Astrocyte of the spinal cord (primary cell): Measurements from ENCODE around the gene TMEM14C.

Source experiments
- DNase-seq: peaks from one replicate; pipeline ENCODE4 v3.0.0; 2011; ENCODE audit warnings: low read depth, low spot score
- H3K4me3 ChIP-seq: 2 replicates; pipeline ENCODE4 v1.5.1; 2011; ENCODE audit warnings: low read depth, mild to moderate bottlenecking, low read length, moderate library complexity
- CTCF ChIP-seq: IDR thresholded peaks from 2 replicates; pipeline ENCODE4 v1.5.1; 2012; ENCODE audit warnings: low read depth, mild to moderate bottlenecking, low read length, inconsistent platforms
- in situ Hi-C: cut with HindIII; loops from 2 replicates; pipeline ENCODE4 v1.10.0; 2017; ENCODE audit warnings: low sequenced_read_pairs

Gene TMEM14C

GRCh38 chr6:10685092-10685915 is 37.6 kb upstream of the TMEM14C start:
- TF ChIP-seq CTCF: no peak
- no peak for DNase-seq
- no peak overlapping the region for H3K4me3 ChIP-seq
- in situ Hi-C loops: no loop called here

GRCh38 chr6:10686901-10687300 is 36.0 kb upstream of the TMEM14C start:
- in situ Hi-C loops: no loop called here
- no peak for DNase-seq
- H3K4me3 ChIP-seq: no peak overlapping the region
- no peak for TF ChIP-seq CTCF

GRCh38 chr6:10687582-10687981 is 35.3 kb upstream of the TMEM14C start:
- DNase-seq: no peak
- in situ Hi-C loops: no loop called here
- no peak overlapping the region for H3K4me3 ChIP-seq
- TF ChIP-seq CTCF: no peak

GRCh38 chr6:10690651-10691445 is 32.0 kb upstream of the TMEM14C start:
- in situ Hi-C loops: no loop called here
- no peak overlapping the region for H3K4me3 ChIP-seq
- TF ChIP-seq CTCF: no peak
- no peak for DNase-seq

GRCh38 chr6:10692965-10693538 is 29.8 kb upstream of the TMEM14C start:
- H3K4me3 ChIP-seq: peak overlapping the region; percentile 95
- in situ Hi-C loops: no loop called here
- no peak for TF ChIP-seq CTCF

GRCh38 chr6:10694302-10695085 is 28.4 kb upstream of the TMEM14C start, which contains the start of the genes C6orf52 and PAK1IP1:
Gene C6orf52, minus strand, starts transcription at chr6:10694616. Its CDS starts 7,066 bp downstream, at chr6:10687550.
Gene PAK1IP1, plus strand, starts transcription at chr6:10694972. Its CDS starts 14 bp downstream, at chr6:10694986.
- in situ Hi-C loops: no loop called here
- no peak for TF ChIP-seq CTCF
- peak; percentile 95 for DNase-seq
- peak within 1 kb of the TSS; percentile 95 for H3K4me3 ChIP-seq

More at GRCh38 chr6:10692965-10693538, 29.8 kb upstream of the TMEM14C start:
- DNase-seq: no peak
